Effector memory CD8-positive, alpha-beta T cell (primary cell): ENCODE measurements around the gene SGK1.
"Not testable (repeated sequence)": the region's sequence is repeated elsewhere in the genome, so short reads cannot be mapped to it uniquely, and the experiment has no call there.

Experiments used
- ATAC-seq: fragments of 150-1000 bp; cut with Tn5 transposase; replicated peaks from 2 replicates; pipeline ENCODE4 v1.10.0; 2021; ENCODE audit warnings: mild to moderate bottlenecking, moderate library complexity
- DNase-seq, 3 experiments: peaks; one replicate each; pipeline ENCODE4 v3.0.0; 2021
- H3K27ac Mint-ChIP-seq, 2 donors: one replicate each; pipeline ENCODE4 v1.8.0; 2022; ENCODE audit warnings: mild to moderate bottlenecking in 2 of 2, mixed read lengths in 2 of 2, moderate library complexity in 2 of 2
- H3K27me3 Mint-ChIP-seq, 2 donors: one replicate each; pipeline ENCODE4 v1.8.0; 2022; ENCODE audit warnings: mixed read lengths in 2 of 2
- H3K36me3 Mint-ChIP-seq: one replicate; pipeline ENCODE4 v1.8.0; 2022; ENCODE audit warnings: mild to moderate bottlenecking, moderate library complexity, mixed read lengths; ENCODE audit not compliant: insufficient read depth
- H3K4me1 Mint-ChIP-seq, 2 donors: one replicate each; pipeline ENCODE4 v1.8.0; 2022; ENCODE audit warnings: low read depth in 2 of 2, mixed read lengths in 2 of 2
- H3K4me3 Mint-ChIP-seq, 2 donors: one replicate each; pipeline ENCODE4 v1.8.0; 2022; ENCODE audit warnings: mild to moderate bottlenecking in 2 of 2, mixed read lengths in 2 of 2, moderate library complexity in 2 of 2
- H3K9me3 Mint-ChIP-seq, 2 donors: one replicate each; pipeline ENCODE4 v1.8.0; 2022; ENCODE audit warnings: mixed read lengths in 2 of 2

The SGK1 gene

GRCh38 chr6:134321246-134321645, 3.3 kb upstream of the SGK1 start:
- H3K4me3 Mint-ChIP-seq, result no peak overlapping the region
- peaks cover 8 to 12% of the 10 kb centered on the region in 2 donors for H3K4me1 Mint-ChIP-seq
- ATAC-seq (no peak), DNase-seq (no peak)
- H3K9me3 Mint-ChIP-seq, result no peaks in the 10 kb centered on the region
- H3K27ac Mint-ChIP-seq, result no peak overlapping the region
- H3K27me3 Mint-ChIP-seq, result peaks cover 32 to 38% of the 10 kb centered on the region in 2 donors
- no peaks in the 10 kb centered on the region for H3K36me3 Mint-ChIP-seq

- not testable (repeated sequence) for H3K9me3 Mint-ChIP-seq, H3K36me3 Mint-ChIP-seq, H3K4me3 Mint-ChIP-seq, DNase-seq, H3K27ac Mint-ChIP-seq, ATAC-seq
- peaks cover 8 to 12% of the 10 kb centered on the region in 2 donors for H3K4me1 Mint-ChIP-seq
- peaks cover 32 to 38% of the 10 kb centered on the region in 2 donors for H3K27me3 Mint-ChIP-seq
Measured at GRCh38 chr6:134319686-134320085, 1.8 kb upstream of the SGK1 start.

GRCh38 chr6:134318974-134319281, 1.0 kb upstream of the SGK1 start:
- peaks cover 32 to 38% of the 10 kb centered on the region in 2 donors for H3K27me3 Mint-ChIP-seq
- no peak overlapping the region for H3K27ac Mint-ChIP-seq
- H3K4me1 Mint-ChIP-seq, result peaks cover 8 to 12% of the 10 kb centered on the region in 2 donors
- peak overlapping the region; percentile 83 to 91 for H3K4me3 Mint-ChIP-seq
- no peaks in the 10 kb centered on the region for H3K36me3 Mint-ChIP-seq
- ATAC-seq (no peak), DNase-seq (no peak)
- H3K9me3 Mint-ChIP-seq, result no peaks in the 10 kb centered on the region

GRCh38 chr6:134318236-134318973, 493 bp upstream of the SGK1 start:
- H3K27ac Mint-ChIP-seq, result no peak overlapping the region
- peaks cover 8 to 12% of the 10 kb centered on the region in 2 donors for H3K4me1 Mint-ChIP-seq
- peaks cover 34 to 40% of the 10 kb centered on the region in 2 donors for H3K27me3 Mint-ChIP-seq
- no peak for ATAC-seq
- no peaks in the 10 kb centered on the region for H3K36me3 Mint-ChIP-seq
- no peaks in the 10 kb centered on the region for H3K9me3 Mint-ChIP-seq
- H3K4me3 Mint-ChIP-seq, result peak overlapping the region; percentile 83 to 91
- DNase-seq, result no peak

GRCh38 chr6:134316733-134317431, 1.0 kb downstream of the SGK1 start:
- Mint-ChIP-seq H3K36me3 (no peaks in the 10 kb centered on the region), H3K27ac (no peak overlapping the region), H3K9me3 (no peaks in the 10 kb centered on the region), H3K27me3 (peaks cover 39 to 47% of the 10 kb centered on the region in 2 donors), H3K4me3 (peak overlapping the region; percentile 83 to 91), H3K4me1 (peaks cover 8 to 12% of the 10 kb centered on the region in 2 donors)
- ATAC-seq (no peak), DNase-seq (no peak)

GRCh38 chr6:134315974-134316441, 1.9 kb downstream of the SGK1 start:
- H3K27me3 Mint-ChIP-seq, result peaks cover 39 to 47% of the 10 kb centered on the region in 2 donors
- H3K27ac Mint-ChIP-seq, result no peak overlapping the region
- no peaks in the 10 kb centered on the region for H3K9me3 Mint-ChIP-seq
- ATAC-seq (no peak), DNase-seq (no peak)
- H3K4me1 Mint-ChIP-seq, result peaks cover 8 to 12% of the 10 kb centered on the region in 2 donors
- H3K36me3 Mint-ChIP-seq, result no peaks in the 10 kb centered on the region
- no peak overlapping the region for H3K4me3 Mint-ChIP-seq

GRCh38 chr6:134315189-134315588, 2.7 kb downstream of the SGK1 start:
- ATAC-seq (no peak), DNase-seq (no peak)
- Mint-ChIP-seq H3K27me3 (peaks cover 39 to 47% of the 10 kb centered on the region in 2 donors), H3K4me3 (no peak overlapping the region), H3K36me3 (no peaks in the 10 kb centered on the region), H3K4me1 (peaks cover 8 to 12% of the 10 kb centered on the region in 2 donors), H3K9me3 (no peaks in the 10 kb centered on the region), H3K27ac (no peak overlapping the region)

GRCh38 chr6:134314006-134314821, 3.7 kb downstream of the SGK1 start:
- ATAC-seq, result no peak
- Mint-ChIP-seq H3K9me3 (no peaks in the 10 kb centered on the region), H3K4me3 (no peak overlapping the region), H3K4me1 (peaks cover 8 to 12% of the 10 kb centered on the region in 2 donors), H3K27ac (no peak overlapping the region), H3K27me3 (peaks cover 32 to 37% of the 10 kb centered on the region in 2 donors), H3K36me3 (no peaks in the 10 kb centered on the region)
- no peak for DNase-seq

GRCh38 chr6:134312038-134312660, 5.8 kb downstream of the SGK1 start:
- Mint-ChIP-seq H3K27ac (no peak overlapping the region), H3K9me3 (no peaks in the 10 kb centered on the region), H3K27me3 (peaks cover 11 to 17% of the 10 kb centered on the region in 2 donors), H3K36me3 (no peaks in the 10 kb centered on the region), H3K4me3 (no peak overlapping the region), H3K4me1 (peaks cover 0 to 1% of the 10 kb centered on the region in 2 donors)
- DNase-seq (no peak), ATAC-seq (no peak)

- Mint-ChIP-seq H3K27ac (no peak overlapping the region), H3K27me3 (peaks cover 8 to 9% of the 10 kb centered on the region in 2 donors)
Measured at GRCh38 chr6:134310817-134311216, 7.1 kb downstream of the SGK1 start.

GRCh38 chr6:134309983-134310605, 7.8 kb downstream of the SGK1 start:
- Mint-ChIP-seq H3K36me3 (no peaks in the 10 kb centered on the region), H3K4me3 (no peak overlapping the region), H3K27ac (no peak overlapping the region), H3K27me3 (peaks cover 8 to 9% of the 10 kb centered on the region in 2 donors), H3K4me1 (no peaks in the 10 kb centered on the region), H3K9me3 (no peaks in the 10 kb centered on the region)
- DNase-seq, result no peak
- ATAC-seq, result no peak

More at GRCh38 chr6:134310817-134311216, 7.1 kb downstream of the SGK1 start:
- ATAC-seq (no peak), DNase-seq (no peak)
- no peaks in the 10 kb centered on the region for H3K9me3 Mint-ChIP-seq
- no peaks in the 10 kb centered on the region for H3K4me1 Mint-ChIP-seq
- no peak overlapping the region for H3K4me3 Mint-ChIP-seq
- no peaks in the 10 kb centered on the region for H3K36me3 Mint-ChIP-seq

GRCh38 chr6:134309227-134309626, 8.7 kb downstream of the SGK1 start:
- H3K4me3 Mint-ChIP-seq, result no peak overlapping the region
- DNase-seq (no peak), ATAC-seq (no peak)
- no peaks in the 10 kb centered on the region for H3K4me1 Mint-ChIP-seq
- H3K27ac Mint-ChIP-seq, result no peak overlapping the region
- H3K9me3 Mint-ChIP-seq, result no peaks in the 10 kb centered on the region
- no peaks in the 10 kb centered on the region for H3K36me3 Mint-ChIP-seq
- peaks cover 8 to 9% of the 10 kb centered on the region in 2 donors for H3K27me3 Mint-ChIP-seq

- H3K4me3 Mint-ChIP-seq, result no peak overlapping the region
- DNase-seq (no peak), ATAC-seq (no peak)
- H3K36me3 Mint-ChIP-seq, result no peaks in the 10 kb centered on the region
- no peak overlapping the region for H3K27ac Mint-ChIP-seq
- peaks cover 8 to 9% of the 10 kb centered on the region in 2 donors for H3K27me3 Mint-ChIP-seq
- no peaks in the 10 kb centered on the region for H3K9me3 Mint-ChIP-seq
- H3K4me1 Mint-ChIP-seq, result no peaks in the 10 kb centered on the region
Measured at GRCh38 chr6:134308800-134309199, 9.1 kb downstream of the SGK1 start.
